K562 (cell line): ENCODE data around the gene RAD23B. TPM values are rescaled to one million over a fixed set of nuclear protein-coding genes. Genes with fewer than 3 reads are reported as not detected.
A peak's percentile ranks its signal among the peaks of the same experiment; 100 is the strongest.

Experiments used
- ATF6 ChIP-seq: sonication (generic); formaldehyde crosslinking; IDR thresholded peaks from 2 replicates; pipeline ENCODE4 v1.4.0; 2020; ENCODE audit warnings: mild to moderate bottlenecking, missing genetic modification reagents
- BRCA1 ChIP-seq, 2 experiments: fragments of 450-650 bp in 1 of 2; sonication (generic) in 1 of 2; formaldehyde crosslinking in 1 of 2; IDR thresholded peaks; 2 replicates each; pipeline versions ENCODE4 v1.5.0 to v1.6.1; 2017 to 2020; ENCODE audit warnings: mild to moderate bottlenecking in 1 of 2, missing genetic modification reagents in 1 of 2
- BRD4 ChIP-seq: fragments of 200-600 bp; sonication (generic); IDR thresholded peaks from 2 replicates; pipeline ENCODE4 v1.6.1; 2017; ENCODE audit warnings: inconsistent platforms
- CBX3 ChIP-seq, 2 experiments: IDR thresholded peaks; 1 replicate in 1 of 2; 2 replicates in 1 of 2; pipeline ENCODE4 v1.6.1; 2012; ENCODE audit warnings: inconsistent platforms in 2 of 2, low read length in 2 of 2, borderline replicate concordance in 1 of 2, control low read depth in 1 of 2
- FOXA1 ChIP-seq: fragments of 450-650 bp; IDR thresholded peaks from 2 replicates; pipeline ENCODE4 v1.6.1; 2016; ENCODE audit warnings: mild to moderate bottlenecking, borderline replicate concordance
- GABPA ChIP-seq: fragments of 200-800 bp; sonication (Bioruptor generic); conservative IDR thresholded peaks from 2 replicates; pipeline ENCODE4 v1.6.1; 2016; ENCODE audit warnings: low read depth, missing genetic modification characterization, missing compliant biosample characterization
- GTF2F1 ChIP-seq: IDR thresholded peaks from 2 replicates; pipeline ENCODE4 v1.6.1; 2011; ENCODE audit warnings: low read depth, low read length, improper control_type of control experiment
- HSF4 ChIP-seq: fragments of 250-450 bp; sonication (Bioruptor Pico); IDR thresholded peaks from 2 replicates; pipeline ENCODE4 v2.1.2; 2022; ENCODE audit warnings: mild to moderate bottlenecking, moderate library complexity, borderline replicate concordance
- MAFG ChIP-seq: fragments of 450-650 bp; conservative IDR thresholded peaks from 2 replicates; pipeline ENCODE4 v1.6.1; 2016; ENCODE audit warnings: missing genetic modification characterization, missing compliant biosample characterization
- MEF2A ChIP-seq: IDR thresholded peaks from 2 replicates; pipeline ENCODE4 v1.6.1; 2011; ENCODE audit warnings: low read depth, mild to moderate bottlenecking, low read length, moderate library complexity; ENCODE audit not compliant: control insufficient read depth
- NFYB ChIP-seq: IDR thresholded peaks from 2 replicates; pipeline ENCODE4 v1.6.1; 2011; ENCODE audit warnings: mild to moderate bottlenecking, moderate library complexity; ENCODE audit not compliant: insufficient read length; ENCODE audit errors: extremely low read depth
- PCBP2 ChIP-seq: fragments of 200-400 bp; formaldehyde crosslinking; IDR thresholded peaks from 2 replicates; pipeline ENCODE4 v1.6.1; 2018; ENCODE audit warnings: low read length, low read depth, mild to moderate bottlenecking, moderate library complexity; ENCODE audit not compliant: poor library complexity, severe bottlenecking
- TAF7 ChIP-seq: fragments of 450-650 bp; IDR thresholded peaks from 2 replicates; pipeline ENCODE4 v1.6.1; 2016; ENCODE audit warnings: missing genetic modification characterization, missing compliant biosample characterization
- THRB ChIP-seq: fragments of 450-650 bp; formaldehyde crosslinking; conservative IDR thresholded peaks from 2 replicates; pipeline ENCODE4 v1.4.0; 2022; ENCODE audit warnings: mild to moderate bottlenecking, missing genetic modification characterization
- ZBTB2 ChIP-seq: fragments of 450-650 bp; IDR thresholded peaks from 2 replicates; pipeline ENCODE4 v1.6.1; 2016; ENCODE audit warnings: antibody characterized with exemption
- ZC3H11A ChIP-seq: IDR thresholded peaks from 2 replicates; pipeline ENCODE4 v1.6.1; 2012; ENCODE audit warnings: low read depth, low read length, improper control_type of control experiment
- ZNF12 ChIP-seq: sonication (generic); formaldehyde crosslinking; IDR thresholded peaks from 2 replicates; pipeline ENCODE4 v1.4.0; 2020; ENCODE audit warnings: mild to moderate bottlenecking, missing genetic modification reagents
- ZNF165 ChIP-seq: fragments of 250-450 bp; sonication (Bioruptor Pico); IDR thresholded peaks from 2 replicates; pipeline ENCODE4 v1.4.0; 2020; ENCODE audit warnings: borderline replicate concordance
- ZNF282 ChIP-seq: sonication (generic); formaldehyde crosslinking; IDR thresholded peaks from 2 replicates; pipeline ENCODE4 v1.8.1; 2023; ENCODE audit warnings: missing genetic modification reagents
- ZNF696 ChIP-seq: fragments of 250-450 bp; sonication (Bioruptor Pico); conservative IDR thresholded peaks from 2 replicates; pipeline ENCODE4 v1.4.0; 2020; ENCODE audit warnings: mild to moderate bottlenecking, moderate library complexity
- polyA plus RNA-seq, 8 experiments: library from polyadenylated mRNA; depleted of rRNA in 4 of 8; stranded (reverse) in 5 of 8; unstranded in 3 of 8; fragments of >200 nt; fragmentation: Nextera tagmentation in 2 of 8; fragmentation: Illumina TruSeq in 1 of 8; extraction: Ambion mirVana in 2 of 8; extraction: Trizol in 1 of 8; gene quantifications; 2 replicates each; pipeline versions ENCODE4 v1.2.1 to v1.2.3, GENCODE V29; 2011 to 2014; ENCODE audit warnings: inconsistent platforms in 1 of 8, missing spikeins in 1 of 8
- total RNA-seq, 7 experiments: library from RNA; depleted of rRNA in 6 of 7; stranded (reverse); fragments of >200 nt in 6 of 7; fragmentation: Illumina TruSeq in 2 of 7; extraction: Trizol in 2 of 7; gene quantifications; 2 replicates each; pipeline versions ENCODE4 v1.2.1 to v1.2.3, GENCODE V29; 2011 to 2021; ENCODE audit warnings: low replicate concordance in 1 of 7

RAD23B gene
- total and polyA plus RNA-seq, 9 of the 15 experiments (the other 6 are each of a cell fraction or from before 2014, with no cell fraction given) = 14.5 to 184 (median 114) TPM

GRCh38 chr9:107283623-107284616 is 841 bp downstream of the RAD23B start (continued):
- TF ChIP-seq ZNF165 (no peak), ATF6 (CRISPR knock-in tag) (no peak), MAFG (tag) (no peak), PCBP2 (no peak), THRB (CRISPR knock-in tag) (no peak), HSF4 (CRISPR knock-in tag) (no peak), GABPA (tag) (no peak), GTF2F1 (no peak), NFYB (no peak), BRD4 (peak; percentile 92; the same call in 1 of the 2 replicates), TAF7 (no peak), ZC3H11A (no peak), ZNF12 (CRISPR knock-in tag) (peak; percentile 98), MEF2A (no peak), CBX3 (IDR thresholded peaks at IDR 0.05; ENCODE audit: borderline replicate concordance in 1 of 2, low read length in 2 of 2) (no peak), BRCA1 (IDR thresholded peaks at IDR 0.05) (no peak), BRCA1 (CRISPR knock-in tag; IDR thresholded peaks at IDR 0.05) (no peak), ZNF696 (CRISPR knock-in tag) (no peak), ZBTB2 (peak; percentile 21; the same call in 1 of the 2 replicates), FOXA1 (no peak), ZNF282 (CRISPR knock-in tag) (no peak)
